ENCODE results near the gene KRTAP12-4.
"Not testable (repeated sequence)": the region's sequence is repeated elsewhere in the genome, so short reads cannot be mapped to it uniquely, and the experiment has no call there.

The KRTAP12-4 gene

GRCh38 chr21:44653656-44654575 lies 543 bp downstream of the KRTAP12-4 start:
- DNase-seq: peak; percentile 67 to 79

GRCh38 chr21:44653123-44653522 lies 1.3 kb downstream of the KRTAP12-4 start:
- peak in 1 of 2 donors; percentile 5 for DNase-seq

- no peak for DNase-seq
Observed at GRCh38 chr21:44650973-44651675, 3.3 kb downstream of the KRTAP12-4 start.

- no peak for DNase-seq
Observed at GRCh38 chr21:44650265-44650972, 4.0 kb downstream of the KRTAP12-4 start.

GRCh38 chr21:44649521-44650100 lies 4.8 kb downstream of the KRTAP12-4 start:
- DNase-seq: no peak

GRCh38 chr21:44648557-44649311 lies 5.7 kb downstream of the KRTAP12-4 start:
- DNase-seq: no peak

- DNase-seq: no peak
Observed at GRCh38 chr21:44647222-44647552, 7.3 kb downstream of the KRTAP12-4 start.

GRCh38 chr21:44646366-44647221 lies 7.9 kb downstream of the KRTAP12-4 start, which contains the start of gene KRTAP10-11:
Gene KRTAP10-11, plus strand, starts transcription at chr21:44646414. Its CDS starts 45 bp downstream, at chr21:44646459.
- DNase-seq: not testable (repeated sequence)

GRCh38 chr21:44644878-44645277 lies 9.6 kb downstream of the KRTAP12-4 start:
- DNase-seq: no peak

GRCh38 chr21:44643741-44644310 lies 10.6 kb downstream of the KRTAP12-4 start:
- DNase-seq: no peak

GRCh38 chr21:44640761-44641160 lies 13.7 kb downstream of the KRTAP12-4 start:
- DNase-seq: no peak

- no peak for DNase-seq
Observed at GRCh38 chr21:44639331-44639655, 15.2 kb downstream of the KRTAP12-4 start.

- not testable (repeated sequence) for DNase-seq
Observed at GRCh38 chr21:44638506-44639330, 15.7 kb downstream of the KRTAP12-4 start.

GRCh38 chr21:44637851-44638348 lies 16.6 kb downstream of the KRTAP12-4 start:
- DNase-seq: not testable (repeated sequence)

- no peak for DNase-seq
Observed at GRCh38 chr21:44637018-44637850, 17.2 kb downstream of the KRTAP12-4 start, which contains the start of gene KRTAP10-10. Gene KRTAP10-10, plus strand, starts transcription at chr21:44637356. Its CDS starts 62 bp downstream, at chr21:44637418.

- DNase-seq: no peak
Observed at GRCh38 chr21:44636209-44637017, 18.0 kb downstream of the KRTAP12-4 start.

GRCh38 chr21:44632067-44632466 lies 22.4 kb downstream of the KRTAP12-4 start:
- no peak for DNase-seq

- peak in 1 of 2 donors; percentile 17 for DNase-seq
Observed at GRCh38 chr21:44630440-44630839, 24.0 kb downstream of the KRTAP12-4 start.
